Measurements from ENCODE around the gene CDC42BPB.
A peak's percentile ranks its signal among the peaks of the same experiment; 100 is the strongest.

DNA sequence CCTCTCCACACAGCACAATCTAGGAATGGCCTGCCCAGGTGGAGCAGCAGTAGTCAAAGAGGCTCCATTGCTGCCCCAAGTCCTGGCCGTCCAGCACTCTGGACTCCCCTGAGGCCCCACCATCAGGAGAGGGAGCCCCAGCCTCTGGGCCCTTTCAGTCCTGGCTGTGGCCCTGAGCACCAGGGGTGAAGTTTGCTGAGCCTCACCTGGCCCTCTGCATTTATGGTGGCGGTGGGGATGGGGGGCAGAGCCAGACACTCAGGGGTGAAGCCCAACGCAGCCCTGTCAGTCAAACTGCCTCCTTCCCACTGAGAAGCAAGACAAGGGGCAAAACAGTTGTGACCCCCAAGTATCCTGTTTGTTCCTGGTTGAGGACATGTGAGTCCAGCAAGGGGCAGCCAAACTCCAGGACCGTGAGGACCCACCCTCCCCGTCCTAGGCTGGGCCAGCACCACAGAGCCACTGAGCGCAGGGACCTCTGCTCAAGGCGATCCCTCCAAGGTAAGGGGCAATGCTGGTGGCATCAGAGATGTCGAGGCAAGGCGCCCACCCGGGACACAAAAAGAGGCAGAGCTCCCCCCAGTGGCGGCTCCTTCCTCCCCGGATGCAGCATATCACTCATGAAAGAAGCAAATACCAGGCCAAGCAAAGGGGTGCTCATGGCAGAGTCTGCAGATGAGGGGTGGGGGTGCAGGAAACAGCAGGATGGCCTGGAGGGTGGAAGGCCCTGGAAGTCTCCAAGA is 139.7 kb downstream of the CDC42BPB start:
- no peak for TF ChIP-seq POLR2A (IDR thresholded peaks at IDR 0.05)
- TF ChIP-seq, protein P1, sequence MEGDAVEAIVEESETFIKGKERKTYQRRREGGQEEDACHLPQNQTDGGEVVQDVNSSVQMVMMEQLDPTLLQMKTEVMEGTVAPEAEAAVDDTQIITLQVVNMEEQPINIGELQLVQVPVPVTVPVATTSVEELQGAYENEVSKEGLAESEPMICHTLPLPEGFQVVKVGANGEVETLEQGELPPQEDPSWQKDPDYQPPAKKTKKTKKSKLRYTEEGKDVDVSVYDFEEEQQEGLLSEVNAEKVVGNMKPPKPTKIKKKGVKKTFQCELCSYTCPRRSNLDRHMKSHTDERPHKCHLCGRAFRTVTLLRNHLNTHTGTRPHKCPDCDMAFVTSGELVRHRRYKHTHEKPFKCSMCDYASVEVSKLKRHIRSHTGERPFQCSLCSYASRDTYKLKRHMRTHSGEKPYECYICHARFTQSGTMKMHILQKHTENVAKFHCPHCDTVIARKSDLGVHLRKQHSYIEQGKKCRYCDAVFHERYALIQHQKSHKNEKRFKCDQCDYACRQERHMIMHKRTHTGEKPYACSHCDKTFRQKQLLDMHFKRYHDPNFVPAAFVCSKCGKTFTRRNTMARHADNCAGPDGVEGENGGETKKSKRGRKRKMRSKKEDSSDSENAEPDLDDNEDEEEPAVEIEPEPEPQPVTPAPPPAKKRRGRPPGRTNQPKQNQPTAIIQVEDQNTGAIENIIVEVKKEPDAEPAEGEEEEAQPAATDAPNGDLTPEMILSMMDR (IDR thresholded peaks at IDR 0.05), result peak in 2 of 3 donors; percentile 31 to 34

Measured in breast epithelium (tissue), 3 donors.